HEK293 (cell line): ENCODE measurements around the gene GLI1.
A peak's percentile ranks its signal among the peaks of the same experiment; 100 is the strongest.

Experiments
- CTCF ChIA-PET: fragments of 350-600 bp; formaldehyde crosslinking; extraction: SDS; loops from one replicate; lab custom pipeline; 2021; ENCODE audit warnings: antibody characterized with exemption; lab: Yijun Ruan, JAX
- POLR2A ChIA-PET: fragments of 300-600 bp; formaldehyde crosslinking; extraction: SDS; loops from one replicate; lab custom pipeline; 2020; ENCODE audit warnings: antibody characterized with exemption, inconsistent platforms; lab: Yijun Ruan, JAX
- H3K27ac ChIP-seq: fragments of 200-500 bp; sonication (Bioruptor generic); 2 replicates; pipeline ENCODE4 v1.5.1; 2014; ENCODE audit warnings: low read depth, low read length, control low read depth, inconsistent platforms; ENCODE audit errors: extremely low read depth
- H3K36me3 ChIP-seq, 2 experiments: fragments of 200-500 bp in 1 of 2; sonication (Bioruptor generic) in 1 of 2; 1 replicate in 1 of 2; 2 replicates in 1 of 2; pipeline ENCODE4 v1.5.1; 2014 to 2017; ENCODE audit warnings: inconsistent platforms in 2 of 2, low read length in 2 of 2; ENCODE audit not compliant: control insufficient read depth in 2 of 2, insufficient read depth in 1 of 2
- H3K4me1 ChIP-seq: fragments of 200-500 bp; sonication (Bioruptor generic); 2 replicates; pipeline ENCODE4 v1.5.1; 2014; ENCODE audit warnings: mild to moderate bottlenecking, low read length, inconsistent platforms; ENCODE audit not compliant: control insufficient read depth, insufficient read depth
- H3K4me3 ChIP-seq: 2 replicates; pipeline ENCODE4 v1.5.1; 2011; ENCODE audit warnings: low read depth, mild to moderate bottlenecking, control low read depth, low read length, moderate library complexity
- H3K9me3 ChIP-seq: fragments of 200-500 bp; sonication (Bioruptor generic); 2 replicates; pipeline ENCODE4 v1.5.1; 2014; ENCODE audit warnings: low read depth, low read length, inconsistent platforms; ENCODE audit not compliant: control insufficient read depth, insufficient read depth
- AEBP2 ChIP-seq: fragments of 450-650 bp; formaldehyde crosslinking; IDR thresholded peaks from 2 replicates; pipeline ENCODE4 v1.5.1; 2016; ENCODE audit warnings: missing biosample characterization, missing genetic modification characterization, borderline replicate concordance
- EGR2 ChIP-seq: fragments of 450-650 bp; formaldehyde crosslinking; IDR thresholded peaks from 2 replicates; pipeline ENCODE4 v1.5.1; 2016; ENCODE audit warnings: low read depth, missing biosample characterization, missing genetic modification characterization
- PRDM1 ChIP-seq: fragments of 450-650 bp; formaldehyde crosslinking; IDR thresholded peaks from 2 replicates; pipeline ENCODE4; 2016; ENCODE audit warnings: missing biosample characterization, missing genetic modification characterization
- WT1 ChIP-seq: fragments of 450-650 bp; formaldehyde crosslinking; IDR thresholded peaks from 2 replicates; pipeline ENCODE4 v1.5.1; 2016; ENCODE audit warnings: missing biosample characterization, missing genetic modification characterization
- ZBTB1 ChIP-seq: fragments of 450-650 bp; formaldehyde crosslinking; IDR thresholded peaks from 2 replicates; pipeline ENCODE4 v1.5.1; 2016; ENCODE audit warnings: missing biosample characterization, missing genetic modification characterization
- ZNF138 ChIP-seq: fragments of 450-650 bp; formaldehyde crosslinking; IDR thresholded peaks from 2 replicates; pipeline ENCODE4 v1.5.1; 2016; ENCODE audit warnings: missing biosample characterization, missing genetic modification characterization, borderline replicate concordance
- ZNF169 ChIP-seq: fragments of 450-650 bp; formaldehyde crosslinking; IDR thresholded peaks from 2 replicates; pipeline ENCODE4 v1.5.1; 2016; ENCODE audit warnings: missing biosample characterization, missing genetic modification characterization
- ZNF18 ChIP-seq: fragments of 450-650 bp; formaldehyde crosslinking; IDR thresholded peaks from 2 replicates; pipeline ENCODE4 v1.5.1; 2016; ENCODE audit warnings: missing biosample characterization, missing genetic modification characterization
- ZNF202 ChIP-seq: fragments of 450-650 bp; formaldehyde crosslinking; IDR thresholded peaks from 2 replicates; pipeline ENCODE4 v1.5.1; 2016; ENCODE audit warnings: missing biosample characterization, missing genetic modification characterization, borderline replicate concordance
- ZNF223 ChIP-seq: fragments of 450-650 bp; formaldehyde crosslinking; IDR thresholded peaks from 2 replicates; pipeline ENCODE4 v1.5.1; 2016; ENCODE audit warnings: missing biosample characterization, missing genetic modification characterization
- ZNF24 ChIP-seq: fragments of 450-650 bp; formaldehyde crosslinking; IDR thresholded peaks from 2 replicates; pipeline ENCODE4 v1.5.1; 2016; ENCODE audit warnings: missing biosample characterization, missing genetic modification characterization
- ZNF274 ChIP-seq, 2 experiments: fragments of 200-500 bp in 1 of 2; fragments of 450-650 bp in 1 of 2; sonication (Bioruptor generic) in 1 of 2; formaldehyde crosslinking in 1 of 2; IDR thresholded peaks; 2 replicates each; pipeline versions ENCODE4 v1.5.1 to v1.6.1; 2014 to 2016; ENCODE audit warnings: borderline replicate concordance in 1 of 2, inconsistent platforms in 1 of 2, low read length in 1 of 2, missing biosample characterization in 1 of 2, missing genetic modification characterization in 1 of 2
- ZNF514 ChIP-seq: fragments of 450-650 bp; formaldehyde crosslinking; IDR thresholded peaks from 2 replicates; pipeline ENCODE4 v1.5.1; 2016; ENCODE audit warnings: missing biosample characterization, missing genetic modification characterization
- ZNF544 ChIP-seq: fragments of 450-650 bp; formaldehyde crosslinking; IDR thresholded peaks from 2 replicates; pipeline ENCODE4 v1.5.0; 2017; ENCODE audit warnings: missing biosample characterization, missing genetic modification characterization
- ZNF548 ChIP-seq: fragments of 450-650 bp; formaldehyde crosslinking; IDR thresholded peaks from 2 replicates; pipeline ENCODE4 v1.5.1; 2016; ENCODE audit warnings: missing biosample characterization, missing genetic modification characterization
- ZNF585B ChIP-seq: fragments of 450-650 bp; formaldehyde crosslinking; IDR thresholded peaks from 2 replicates; pipeline ENCODE4 v1.5.1; 2016; ENCODE audit warnings: missing biosample characterization, missing genetic modification characterization
- ZNF664 ChIP-seq: fragments of 450-650 bp; formaldehyde crosslinking; IDR thresholded peaks from 2 replicates; pipeline ENCODE4 v1.5.1; 2016; ENCODE audit warnings: missing biosample characterization, missing genetic modification characterization
- ZNF670 ChIP-seq: fragments of 450-650 bp; formaldehyde crosslinking; IDR thresholded peaks from 2 replicates; pipeline ENCODE4 v1.5.1; 2016; ENCODE audit warnings: missing biosample characterization, missing genetic modification characterization, low read depth
- ZNF692 ChIP-seq: fragments of 450-650 bp; formaldehyde crosslinking; IDR thresholded peaks from 2 replicates; pipeline ENCODE4 v1.5.1; 2016; ENCODE audit warnings: missing biosample characterization, missing genetic modification characterization

GLI1 gene

GRCh38 chr12:57446292-57446960, 13.2 kb upstream of the GLI1 start (continued):
- TF ChIP-seq EGR2 (no peak), ZNF664 (peak; percentile 87), ZNF544 (tag by site-specific recombination) (no peak), ZNF169 (tag by site-specific recombination) (no peak), AEBP2 (peak; percentile 76; the same call in 1 of the 2 replicates), ZNF548 (tag by site-specific recombination) (no peak), ZNF692 (tag by site-specific recombination) (no peak), ZNF670 (no peak), WT1 (tag by site-specific recombination) (no peak), ZNF274 (IDR thresholded peaks at IDR 0.05; ENCODE audit: low read length) (no peak), ZNF274 (tag by site-specific recombination; IDR thresholded peaks at IDR 0.05; ENCODE audit: borderline replicate concordance) (no peak), ZNF585B (tag by site-specific recombination) (no peak)
- TF ChIP-seq, all 188 proteins: peak for 39

GRCh38 chr12:57448669-57449068, 10.9 kb upstream of the GLI1 start:
- no peaks in the 10 kb centered on the region for H3K9me3 ChIP-seq
- no peak overlapping the region for H3K27ac ChIP-seq
- ChIA-PET POLR2A (no interaction called here), CTCF (interaction anchor here (0.6 to 9.7 kb wide), 6 partner anchors 10 to 234 kb away, joined by 3 to 219 read pairs (median 4); partner anchors contain the start of gene GLI1)
- H3K4me1 ChIP-seq, result 0 out of 2 replicates have a peak, but pooled peaks cover 3% of the 10 kb centered on the region
- no peak overlapping the region for H3K4me3 ChIP-seq
- H3K36me3 ChIP-seq, result no peaks in the 10 kb centered on the region
- TF ChIP-seq ZNF692 (tag by site-specific recombination) (no peak), ZNF138 (no peak), ZNF223 (tag by site-specific recombination) (no peak), ZNF514 (tag by site-specific recombination) (no peak), ZBTB1 (tag by site-specific recombination) (no peak), ZNF18 (tag by site-specific recombination) (no peak), PRDM1 (tag by site-specific recombination) (no peak), ZNF202 (tag by site-specific recombination) (no peak), ZNF24 (no peak)
- TF ChIP-seq, all 188 proteins: peak for 0
